Heart left ventricle (tissue), 13 donors: ENCODE data around the gene ICOSLG.
"Not testable (repeated sequence)": the region's sequence is repeated elsewhere in the genome, so short reads cannot be mapped to it uniquely, and the experiment has no call there.

ENCODE experiments used
- CTCF ChIP-seq, 12 donors: fragments of 200-600 bp; sonication (generic) in 4 of 12; IDR thresholded peaks; one replicate each; pipeline versions ENCODE4 v1.5.0 to v1.8.0; 2018 to 2022; ENCODE audit warnings: antibody characterized with exemption in 12 of 12, mild to moderate bottlenecking in 5 of 12
- POLR2A ChIP-seq, 2 donors: fragments of 450-650 bp; IDR thresholded peaks; one replicate each; pipeline ENCODE4 v1.6.1; 2017; ENCODE audit warnings: antibody characterized with exemption in 2 of 2, mild to moderate bottlenecking in 2 of 2, moderate library complexity in 2 of 2
- donor health status: ischemic (EF 13 %, LVEDD 7.1; RV severe dilation, severe dysfunction).
- donor health status: DM: no; HTN: yes; CAD: no.
- donor health status: DM: no; HTN: no; CAD: no.
- donor health status: ischemic (EF 25% LVEDD 6.9; RV normal size, moderate dysfunction).
- donor health status: ischemic (EF 25% LVEDD 5.7; RV mildly dilated, moderate dysfunction).
- donor health status: ischemic (EF 35%, LVEDD 5.7; RV mildly dilated, moderate dysfunction).
- donor health status: nonischemic (EF 11% LVEDD 7.7; RV severe dilation, severe dysfunction).
- donor health status: DM: yes; HTN: yes; CAD: no.
- donor health status: PGD.
- donor health status: ischemic (EF 29% LVEDD 5.4; RV normal size, mild dysfunction).
- donor health status: nonischemic (EF 23%, LVEDD 6.1; RV moderate dilation, normal function).

- TF ChIP-seq CTCF, POLR2A (IDR thresholded peaks at IDR 0.05): not testable (repeated sequence)
Observed at GRCh38 chr21:44197156-44197516, 43.6 kb downstream of the ICOSLG start.
